Type B pancreatic cell (in vitro differentiated cells): ENCODE data around the gene EMP2. TPM values are rescaled to one million over a fixed set of nuclear protein-coding genes. Genes with fewer than 3 reads are reported as not detected.

Experiments used
- DNase-seq: peaks from one replicate; pipeline ENCODE4 v3.0.0; 2021; ENCODE audit warnings: mixed read lengths; ENCODE audit not compliant: unreplicated experiment; ENCODE audit errors: extremely low spot score
- H3K27ac Mint-ChIP-seq: 2 replicates; pipeline ENCODE4 v1.8.0; 2021; ENCODE audit warnings: mild to moderate bottlenecking, mixed read lengths
- H3K27me3 Mint-ChIP-seq: 2 replicates; pipeline ENCODE4 v1.8.0; 2021; ENCODE audit warnings: mixed read lengths
- H3K36me3 Mint-ChIP-seq: 2 replicates; pipeline ENCODE4 v1.8.0; 2021; ENCODE audit warnings: mixed read lengths
- H3K4me1 Mint-ChIP-seq: one replicate; pipeline ENCODE4 v1.8.0; 2021; ENCODE audit warnings: mixed read lengths; ENCODE audit not compliant: unreplicated experiment
- H3K4me3 Mint-ChIP-seq: 2 replicates; pipeline ENCODE4 v1.8.0; 2021; ENCODE audit warnings: mild to moderate bottlenecking, mixed read lengths
- H3K9me3 Mint-ChIP-seq: 2 replicates; pipeline ENCODE4 v1.8.0; 2021; ENCODE audit warnings: mixed read lengths
- total RNA-seq: library from RNA; stranded (reverse); gene quantifications from 2 replicates; pipeline ENCODE4 v1.2.1, GENCODE V29; 2021; ENCODE audit warnings: low replicate concordance
- TF ChIP-seq, protein P1 (sequence below): fragments of 200-600 bp; sonication (generic); conservative IDR thresholded peaks from 2 replicates; pipeline ENCODE4 v1.5.0; 2021; ENCODE audit warnings: antibody characterized with exemption, mild to moderate bottlenecking

EMP2 gene
- total RNA-seq, 1 donor from 2014 or later, result 36.3 TPM

- no peaks in the 10 kb centered on the region for H3K27me3 Mint-ChIP-seq
- H3K4me3 Mint-ChIP-seq, result no peak overlapping the region
- peaks cover 16% of the 10 kb centered on the region for H3K9me3 Mint-ChIP-seq
- no peaks in the 10 kb centered on the region for H3K4me1 Mint-ChIP-seq
- H3K36me3 Mint-ChIP-seq, result peaks cover 25% of the 10 kb centered on the region
- no peak for DNase-seq
- H3K27ac Mint-ChIP-seq, result no peak overlapping the region
- TF ChIP-seq, protein P1, sequence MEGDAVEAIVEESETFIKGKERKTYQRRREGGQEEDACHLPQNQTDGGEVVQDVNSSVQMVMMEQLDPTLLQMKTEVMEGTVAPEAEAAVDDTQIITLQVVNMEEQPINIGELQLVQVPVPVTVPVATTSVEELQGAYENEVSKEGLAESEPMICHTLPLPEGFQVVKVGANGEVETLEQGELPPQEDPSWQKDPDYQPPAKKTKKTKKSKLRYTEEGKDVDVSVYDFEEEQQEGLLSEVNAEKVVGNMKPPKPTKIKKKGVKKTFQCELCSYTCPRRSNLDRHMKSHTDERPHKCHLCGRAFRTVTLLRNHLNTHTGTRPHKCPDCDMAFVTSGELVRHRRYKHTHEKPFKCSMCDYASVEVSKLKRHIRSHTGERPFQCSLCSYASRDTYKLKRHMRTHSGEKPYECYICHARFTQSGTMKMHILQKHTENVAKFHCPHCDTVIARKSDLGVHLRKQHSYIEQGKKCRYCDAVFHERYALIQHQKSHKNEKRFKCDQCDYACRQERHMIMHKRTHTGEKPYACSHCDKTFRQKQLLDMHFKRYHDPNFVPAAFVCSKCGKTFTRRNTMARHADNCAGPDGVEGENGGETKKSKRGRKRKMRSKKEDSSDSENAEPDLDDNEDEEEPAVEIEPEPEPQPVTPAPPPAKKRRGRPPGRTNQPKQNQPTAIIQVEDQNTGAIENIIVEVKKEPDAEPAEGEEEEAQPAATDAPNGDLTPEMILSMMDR, result no peak
Measured at GRCh38 chr16:10552998-10553491, 27.4 kb downstream of the EMP2 start.

GRCh38 chr16:10552281-10552680, 28.1 kb downstream of the EMP2 start:
- Mint-ChIP-seq H3K9me3 (peaks cover 18% of the 10 kb centered on the region), H3K27ac (no peak overlapping the region), H3K27me3 (no peaks in the 10 kb centered on the region), H3K4me1 (no peaks in the 10 kb centered on the region), H3K36me3 (peaks cover 30% of the 10 kb centered on the region), H3K4me3 (no peak overlapping the region)
- TF ChIP-seq, protein P1, result no peak
- DNase-seq, result no peak

DNA sequence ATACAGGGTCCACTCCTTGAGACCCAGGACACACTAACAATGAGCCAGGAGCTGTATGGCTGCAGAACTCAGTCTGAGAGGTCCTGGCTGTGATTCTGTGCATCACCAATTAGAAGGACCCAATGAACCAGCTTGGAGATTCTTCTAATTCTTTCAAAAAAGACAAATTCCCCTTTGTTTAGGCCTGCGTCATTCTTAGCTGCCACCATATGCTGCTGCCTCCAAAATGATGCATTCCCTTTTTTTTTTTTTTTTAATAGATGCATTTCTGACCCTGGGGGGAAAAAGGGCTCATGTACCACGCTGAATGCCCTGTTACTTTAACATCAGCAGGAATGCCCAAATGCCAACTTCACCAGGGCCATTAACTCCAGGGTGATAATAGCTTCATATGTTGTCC, 28.5 kb downstream of the EMP2 start:
- Mint-ChIP-seq H3K36me3 (peaks cover 32% of the 10 kb centered on the region), H3K27ac (no peak overlapping the region), H3K4me3 (no peak overlapping the region), H3K4me1 (no peaks in the 10 kb centered on the region), H3K27me3 (no peaks in the 10 kb centered on the region), H3K9me3 (peaks cover 20% of the 10 kb centered on the region)
- no peak for DNase-seq
- TF ChIP-seq, protein P1, result no peak

- Mint-ChIP-seq H3K27ac (no peak overlapping the region), H3K9me3 (peaks cover 10% of the 10 kb centered on the region), H3K4me1 (no peaks in the 10 kb centered on the region), H3K4me3 (no peak overlapping the region), H3K36me3 (peaks cover 25% of the 10 kb centered on the region), H3K27me3 (no peaks in the 10 kb centered on the region)
- TF ChIP-seq, protein P1, result no peak
- no peak for DNase-seq
Measured at GRCh38 chr16:10548404-10548803, 32.0 kb downstream of the EMP2 start.

DNA sequence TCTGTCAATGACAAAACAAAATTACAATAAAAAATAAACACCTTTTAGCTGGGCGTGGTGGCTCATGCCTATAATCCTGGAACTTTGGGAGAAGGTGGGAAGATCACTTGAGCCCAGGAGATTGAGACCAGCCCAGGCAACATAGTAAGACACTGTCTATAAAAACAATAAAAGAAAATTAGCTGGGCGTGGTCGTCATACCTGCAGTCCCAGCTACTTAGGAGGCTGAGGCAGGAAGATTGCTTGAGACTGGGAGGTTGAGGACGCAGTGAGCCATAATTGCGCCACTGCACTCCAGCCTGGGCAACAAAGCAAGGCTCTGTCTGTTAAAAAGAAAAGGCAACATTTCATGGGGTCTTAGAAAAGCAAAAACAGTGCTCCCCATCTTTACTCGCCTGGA, 32.7 kb downstream of the EMP2 start:
- no peak for DNase-seq
- H3K4me3 Mint-ChIP-seq, result no peak overlapping the region
- no peak overlapping the region for H3K27ac Mint-ChIP-seq
- no peaks in the 10 kb centered on the region for H3K4me1 Mint-ChIP-seq
- peaks cover 10% of the 10 kb centered on the region for H3K9me3 Mint-ChIP-seq
- H3K27me3 Mint-ChIP-seq, result no peaks in the 10 kb centered on the region
- TF ChIP-seq, protein P1, result no peak
- H3K36me3 Mint-ChIP-seq, result peaks cover 25% of the 10 kb centered on the region
